Thyroid gland (tissue), 4 donors: ENCODE data around the gene ZNF490. TPM values are rescaled to one million over a fixed set of nuclear protein-coding genes. Genes with fewer than 3 reads are reported as not detected.
"Not testable (repeated sequence)": the region's sequence is repeated elsewhere in the genome, so short reads cannot be mapped to it uniquely, and the experiment has no call there.

Experiments
- DNase-seq, 2 donors: peaks; one replicate each; pipeline ENCODE4 v3.0.0-alpha.2; 2019
- H3K27ac ChIP-seq, 3 donors: fragments of 200-600 bp; sonication (generic); 1 replicate in 2 of 3; 2 replicates in 1 of 3; pipeline ENCODE4 v1.5.1; 2016 to 2019; ENCODE audit warnings: mild to moderate bottlenecking in 1 of 3, moderate library complexity in 1 of 3
- H3K27me3 ChIP-seq: fragments of 200-600 bp; sonication (generic); one replicate; pipeline ENCODE4 v1.5.1; 2019
- H3K36me3 ChIP-seq, 2 donors: fragments of 200-600 bp; sonication (generic); one replicate each; pipeline ENCODE4 v1.5.1; 2016 to 2019
- H3K4me1 ChIP-seq, 2 donors: fragments of 200-600 bp; sonication (generic); one replicate each; pipeline ENCODE4 v1.5.1; 2017 to 2019
- H3K4me3 ChIP-seq, 3 donors: fragments of 200-600 bp; sonication (generic); replicated peaks in 1 of 3; 1 replicate in 2 of 3; 2 replicates in 1 of 3; pipeline ENCODE4 v1.5.1; 2016; ENCODE audit warnings: mild to moderate bottlenecking in 1 of 3
- H3K9me3 ChIP-seq: fragments of 200-600 bp; sonication (generic); one replicate; pipeline ENCODE4 v1.5.1; 2017
- CTCF ChIP-seq, 6 experiments: fragments of 200-600 bp in 3 of 6; fragments of 450-650 bp in 3 of 6; sonication (generic) in 3 of 6; IDR thresholded peaks; one replicate each; pipeline ENCODE4 v1.5.1; 2016 to 2019; ENCODE audit warnings: antibody characterized with exemption in 6 of 6, mild to moderate bottlenecking in 2 of 6, inconsistent platforms in 1 of 6, moderate library complexity in 1 of 6
- POLR2A ChIP-seq, 2 donors: fragments of 450-650 bp; IDR thresholded peaks; one replicate each; pipeline ENCODE4 v1.6.1; 2017; ENCODE audit warnings: antibody characterized with exemption in 2 of 2, mild to moderate bottlenecking in 2 of 2, moderate library complexity in 1 of 2
- WGBS, 2 donors: methylation state at CpG; one replicate each; pipeline ENCODE4 v1.1.5; 2017; 5-methylcytosine and 5-hydroxymethylcytosine counted together
- intact Hi-C: fragments of 100-400 bp; cut with DNase I; formaldehyde crosslinking; loops from one replicate; pipeline ENCODE4 v1.15.1; 2023
- total RNA-seq, 4 donors: library from RNA; depleted of rRNA; stranded (reverse); fragments of >200 nt; gene quantifications; one replicate each; pipeline ENCODE4 v1.2.3, GENCODE V29; 2016

Gene ZNF490
- total RNA-seq, 4 donors from 2014 or later, result 11.3 to 28.9 (median 17.5) TPM

DNA sequence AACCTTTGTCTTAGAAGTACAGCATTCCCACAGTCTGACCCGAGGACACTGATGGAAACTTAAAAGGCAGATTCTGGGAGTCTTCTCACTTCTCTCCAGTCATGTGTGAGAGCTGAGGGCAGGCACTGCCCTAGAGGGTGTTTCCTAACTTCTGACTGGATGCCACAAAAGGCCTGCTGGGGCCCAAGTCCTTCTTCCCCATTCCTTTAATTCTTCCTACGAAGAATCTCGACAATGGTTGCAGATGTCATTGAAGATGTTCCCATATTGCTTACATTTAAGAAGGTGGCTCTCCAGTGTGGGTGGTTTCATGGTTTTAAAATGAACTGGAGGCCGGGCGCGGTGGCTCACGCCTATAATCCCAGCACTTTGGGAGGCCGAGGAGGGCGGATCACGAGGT, 32.0 kb downstream of the ZNF490 start:
- DNase-seq, result no peak
- intact Hi-C loops, result no loop called here
- Histone ChIP-seq H3K27ac (no peak overlapping the region), H3K4me3 (no peak overlapping the region), H3K9me3 (no peaks in the 10 kb centered on the region), H3K4me1 (no peaks in the 10 kb centered on the region), H3K36me3 (peaks cover 20 to 26% of the 10 kb centered on the region in 2 donors), H3K27me3 (no peaks in the 10 kb centered on the region)
- TF ChIP-seq POLR2A (IDR thresholded peaks at IDR 0.05) (no peak), CTCF (IDR thresholded peaks at IDR 0.05) (no peak)
- WGBS, 2 donors, result 92 to 97% methylated on average over 10 of the region's 10 CpGs

GRCh38 chr19:12574036-12574435, 36.6 kb downstream of the ZNF490 start:
- Histone ChIP-seq H3K27me3 (no peaks in the 10 kb centered on the region), H3K4me3 (no peak overlapping the region), H3K27ac (no peak overlapping the region), H3K9me3 (no peaks in the 10 kb centered on the region), H3K36me3 (peaks cover 0 to 5% of the 10 kb centered on the region in 2 donors), H3K4me1 (no peaks in the 10 kb centered on the region)
- intact Hi-C loops, result no loop called here
- TF ChIP-seq POLR2A (IDR thresholded peaks at IDR 0.05), result no peak
- no peak for TF ChIP-seq CTCF (IDR thresholded peaks at IDR 0.05)
- DNase-seq, result no peak
- WGBS, 2 donors, result 80 to 82% methylated on average over 7 of the region's 7 CpGs

GRCh38 chr19:12567951-12568350, 42.7 kb downstream of the ZNF490 start:
- no peaks in the 10 kb centered on the region for H3K36me3 ChIP-seq
- TF ChIP-seq POLR2A (IDR thresholded peaks at IDR 0.05), result no peak
- TF ChIP-seq CTCF (IDR thresholded peaks at IDR 0.05), result no peak
- H3K27ac ChIP-seq, result no peak overlapping the region
- H3K4me1 ChIP-seq, result no peaks in the 10 kb centered on the region
- no peak overlapping the region for H3K4me3 ChIP-seq
- 83 to 87% methylated on average over 4 of the region's 4 CpGs for WGBS, 2 donors
- H3K27me3 ChIP-seq, result no peaks in the 10 kb centered on the region
- intact Hi-C loops, result loop anchor here (10.0 kb wide), 1 partner anchor 277 kb away; no protein-coding TSS in a partner anchor
- DNase-seq, result no peak
- no peaks in the 10 kb centered on the region for H3K9me3 ChIP-seq

GRCh38 chr19:12566380-12566779, 44.2 kb downstream of the ZNF490 start:
- H3K9me3 ChIP-seq, H3K36me3 ChIP-seq, H3K4me1 ChIP-seq, H3K4me3 ChIP-seq, DNase-seq, H3K27me3 ChIP-seq, H3K27ac ChIP-seq: not testable (repeated sequence)
- 95 to 97% methylated on average over 5 of the region's 5 CpGs for WGBS, 2 donors
- intact Hi-C loops, result loop anchor here (10.0 kb wide), 1 partner anchor 278 kb away; no protein-coding TSS in a partner anchor

GRCh38 chr19:12564016-12564664, 46.5 kb downstream of the ZNF490 start:
- H3K36me3 ChIP-seq, result no peaks in the 10 kb centered on the region
- no peaks in the 10 kb centered on the region for H3K4me1 ChIP-seq
- intact Hi-C loops, result loop anchor here (2.0 to 10.0 kb wide), 2 partner anchors 103 to 281 kb away; partner anchors contain the start of genes MAN2B1 and WDR83
- 18 to 19% methylated on average over 19 of the region's 19 CpGs for WGBS, 2 donors
- peak; percentile 85 to 97 (median 96) for TF ChIP-seq CTCF (IDR thresholded peaks at IDR 0.05)
- no peak for TF ChIP-seq POLR2A (IDR thresholded peaks at IDR 0.05)
- no peak overlapping the region for H3K27ac ChIP-seq
- no peaks in the 10 kb centered on the region for H3K27me3 ChIP-seq
- peak; percentile 90 to 92 for DNase-seq
- no peaks in the 10 kb centered on the region for H3K9me3 ChIP-seq
- no peak overlapping the region for H3K4me3 ChIP-seq
